Measurements from ENCODE around the gene ISCU.

- TF ChIP-seq FOS (IDR thresholded peaks at IDR 0.05; ENCODE audit: extremely low read depth, insufficient read length) (no peak), GTF2E2 (tag; IDR thresholded peaks at IDR 0.05) (no peak), ELF4 (CRISPR knock-in tag; IDR thresholded peaks at IDR 0.05) (no peak), ZFP30 (CRISPR knock-in tag; IDR thresholded peaks at IDR 0.05; ENCODE audit: borderline replicate concordance) (no peak), BRF2 (IDR thresholded peaks at IDR 0.05; ENCODE audit: borderline replicate concordance, insufficient read depth, insufficient read length) (no peak)
Measured at GRCh38 chr12:108516511-108517275, 45.7 kb upstream of the ISCU start.
